ENCODE data around the gene CLEC17A. TPM values are rescaled to one million over a fixed set of nuclear protein-coding genes. Genes with fewer than 3 reads are reported as not detected.

The CLEC17A gene
- total RNA-seq, 1 donor from 2014 or later, result not detected

DNA sequence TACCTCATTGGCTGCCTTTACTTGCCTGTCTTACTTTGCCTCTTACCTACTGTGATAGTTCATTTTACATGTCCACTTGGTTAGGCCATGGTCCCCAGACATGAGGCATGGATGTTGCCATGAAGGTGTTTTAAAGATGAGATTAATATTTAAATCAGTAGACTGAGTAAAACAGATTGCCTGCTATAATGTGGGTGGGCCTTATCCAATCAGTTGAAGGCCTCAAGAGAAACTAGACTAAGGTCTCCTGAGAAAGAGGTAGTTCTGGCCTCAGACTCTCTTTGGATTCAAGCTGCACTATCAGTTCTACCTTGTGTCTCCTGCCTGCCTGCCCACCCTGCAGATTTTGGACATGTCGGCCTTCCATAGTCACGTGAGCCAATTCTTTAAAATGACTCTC, 65.6 kb downstream of the CLEC17A start:
- intact Hi-C loops (cut with micrococcal nuclease), result no loop called here

- intact Hi-C loops (cut with micrococcal nuclease), result no loop called here
Observed at GRCh38 chr19:14649020-14649419, 66.1 kb downstream of the CLEC17A start.

DNA sequence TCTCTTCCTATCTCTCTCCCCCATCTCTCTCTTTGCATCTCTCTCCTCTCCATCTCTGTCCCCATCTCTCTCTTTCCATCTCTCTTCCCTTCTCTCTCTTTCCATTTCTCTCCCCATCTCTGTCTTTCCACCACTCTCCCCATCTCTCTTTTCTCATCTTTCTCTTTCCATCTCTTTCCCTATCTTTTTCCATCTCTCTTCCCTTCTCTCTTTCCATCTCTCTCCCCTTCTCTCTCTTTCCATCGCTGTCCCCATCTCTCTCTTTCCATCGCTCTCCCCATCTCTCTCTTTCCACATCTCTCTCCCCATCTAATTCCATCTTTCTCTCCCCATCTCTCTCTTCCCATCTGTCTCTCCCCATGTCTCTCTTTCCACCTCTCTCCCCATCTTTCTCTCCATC, 67.3 kb downstream of the CLEC17A start:
- intact Hi-C loops (cut with micrococcal nuclease), result no loop called here

DNA sequence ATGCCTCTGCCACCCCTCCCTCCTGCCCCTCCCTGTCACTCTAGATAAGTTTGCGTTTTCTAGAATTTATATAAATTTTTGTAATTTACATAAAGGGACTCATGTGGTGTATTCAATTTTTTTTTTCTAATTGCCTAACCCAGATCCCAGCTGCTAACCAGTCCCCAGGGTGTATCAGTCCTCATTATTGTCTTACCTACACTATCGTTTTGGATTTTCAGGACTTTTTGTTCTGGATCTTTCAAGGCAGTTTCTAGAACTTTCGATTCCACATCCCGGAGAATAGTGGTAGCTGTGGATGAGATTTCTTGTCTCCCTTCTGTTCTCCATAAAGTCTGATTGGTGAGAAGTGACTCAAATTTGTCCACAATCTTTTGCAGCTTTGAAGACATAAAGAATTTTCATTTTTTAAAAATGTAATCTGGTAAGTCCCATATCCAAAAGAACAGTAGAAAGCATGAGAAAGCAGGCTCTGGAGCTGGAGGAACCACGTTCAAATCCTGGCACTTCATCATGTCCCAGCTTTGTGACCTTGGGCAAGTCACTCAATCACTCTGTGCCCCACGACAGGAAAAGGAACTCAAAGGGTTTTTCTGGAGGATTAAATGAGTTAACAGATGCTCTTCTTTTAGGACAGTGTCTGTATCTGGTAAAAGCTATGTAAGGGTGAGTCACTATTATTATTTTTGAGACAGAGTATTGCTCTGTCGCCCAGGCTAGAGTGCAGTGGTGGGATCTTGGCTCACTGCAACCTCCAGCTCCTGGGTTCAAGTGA, 72.1 kb downstream of the CLEC17A start:
- intact Hi-C loops (cut with micrococcal nuclease), result no loop called here

GRCh38 chr19:14655726-14656125, 72.8 kb downstream of the CLEC17A start:
- intact Hi-C loops (cut with micrococcal nuclease), result no loop called here

DNA sequence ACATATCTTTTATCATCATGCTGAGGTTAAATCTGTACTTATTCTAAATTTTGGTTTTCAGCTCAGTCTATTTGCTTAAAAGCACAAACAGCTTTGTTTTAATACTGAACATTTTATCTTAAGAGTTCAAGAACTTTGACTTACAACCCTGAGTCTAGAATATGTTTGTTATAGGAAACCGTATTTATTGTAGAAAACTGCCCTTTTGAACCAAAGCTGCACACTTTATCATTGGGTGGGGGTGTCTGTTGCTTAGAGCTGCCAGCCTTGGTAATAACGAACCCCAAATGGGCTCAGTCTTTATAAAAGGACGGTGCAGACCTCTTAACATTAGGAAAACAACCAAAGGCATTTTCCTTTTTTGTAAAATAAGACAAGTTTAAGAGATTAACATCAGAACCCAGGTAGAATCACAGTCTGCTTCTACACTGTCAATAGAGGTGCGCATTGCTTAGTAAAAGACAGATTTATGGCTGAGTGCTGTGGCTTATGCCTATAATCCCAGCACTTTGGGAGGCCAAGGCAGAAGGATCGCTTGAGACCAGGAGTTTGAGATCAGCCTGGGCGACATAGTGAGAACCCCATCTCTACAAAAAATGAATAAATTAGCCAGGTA, 77.1 kb downstream of the CLEC17A start:
- intact Hi-C loops (cut with micrococcal nuclease), result no loop called here

GRCh38 chr19:14661372-14661924, 78.6 kb downstream of the CLEC17A start:
- intact Hi-C loops (cut with micrococcal nuclease), result no loop called here

Other genes with a start within 250 kb of the CLEC17A start
- gene ADGRE5, start 201.6 kb upstream of the CLEC17A start, total RNA-seq, result 218 and 221 TPM in 2 replicates
- 238 and 242 TPM in 2 replicates for gene DDX39A, start 163.7 kb upstream of the CLEC17A start, total RNA-seq
- gene PKN1, start 149.8 kb upstream of the CLEC17A start, total RNA-seq, result 200 and 201 TPM in 2 replicates
- gene PTGER1, start 107.7 kb upstream of the CLEC17A start, total RNA-seq, result 0.39 and 0.41 TPM in 2 replicates
- gene GIPC1, start 87.0 kb upstream of the CLEC17A start, total RNA-seq, result 46.4 and 51.2 TPM in 2 replicates
- gene DNAJB1, start 64.7 kb upstream of the CLEC17A start, total RNA-seq, result 79.9 and 83.2 TPM in 2 replicates
- 127 and 129 TPM in 2 replicates for gene TECR, start 53.5 kb upstream of the CLEC17A start, total RNA-seq
- 107 and 121 TPM in 2 replicates for gene NDUFB7, start 11.0 kb upstream of the CLEC17A start, total RNA-seq
- gene ADGRE3, start 91.8 kb downstream of the CLEC17A start, total RNA-seq, result not detected in 2 replicates
- 13.3 and 14.5 TPM in 2 replicates for gene ZNF333, start 107.0 kb downstream of the CLEC17A start, total RNA-seq
- 0.88 and 2.3 TPM in 2 replicates for gene ADGRE2, start 195.5 kb downstream of the CLEC17A start, total RNA-seq